NCI-H345 (cell line): Measurements from ENCODE around the gene GLI3.

Experiments
- DNase-seq: peaks from one replicate; lab custom pipeline; 2025; lab: John Stamatoyannopoulos, UW

GLI3 gene

GRCh38 chr7:41999736-42000283 lies 237.2 kb downstream of the GLI3 start:
- DNase-seq = no peak

GRCh38 chr7:41998041-41998440 lies 239.0 kb downstream of the GLI3 start:
- no peak for DNase-seq

GRCh38 chr7:41997151-41997550 lies 239.9 kb downstream of the GLI3 start:
- DNase-seq = no peak

- DNase-seq = no peak
Observed at GRCh38 chr7:41996381-41997035, 240.5 kb downstream of the GLI3 start.

- DNase-seq = no peak
Observed at GRCh38 chr7:41995632-41996271, 241.3 kb downstream of the GLI3 start.

- no peak for DNase-seq
Observed at GRCh38 chr7:41994746-41995110, 242.3 kb downstream of the GLI3 start.

- DNase-seq = no peak
Observed at GRCh38 chr7:41994036-41994745, 242.8 kb downstream of the GLI3 start.

- DNase-seq = no peak
Observed at GRCh38 chr7:41992881-41993867, 243.8 kb downstream of the GLI3 start.

- DNase-seq = no peak
Observed at GRCh38 chr7:41984888-41985287, 252.1 kb downstream of the GLI3 start.

- no peak for DNase-seq
Observed at GRCh38 chr7:41981046-41982040, 255.7 kb downstream of the GLI3 start.

GRCh38 chr7:41979834-41980307 lies 257.1 kb downstream of the GLI3 start:
- no peak for DNase-seq

GRCh38 chr7:41978858-41979257 lies 258.2 kb downstream of the GLI3 start:
- DNase-seq = no peak

- no peak for DNase-seq
Observed at GRCh38 chr7:41977661-41978060, 259.3 kb downstream of the GLI3 start.

- DNase-seq = peak; percentile 1
Observed at GRCh38 chr7:41977151-41977651, 259.8 kb downstream of the GLI3 start.

GRCh38 chr7:41976411-41976810 lies 260.6 kb downstream of the GLI3 start:
- DNase-seq = no peak

GRCh38 chr7:41975849-41976248 lies 261.2 kb downstream of the GLI3 start:
- no peak for DNase-seq

- DNase-seq = no peak
Observed at GRCh38 chr7:41974870-41975557, 262.0 kb downstream of the GLI3 start.

- no peak for DNase-seq
Observed at GRCh38 chr7:41973202-41973730, 263.7 kb downstream of the GLI3 start.

- DNase-seq = no peak
Observed at GRCh38 chr7:41972776-41973175, 264.2 kb downstream of the GLI3 start.
